HG03159 (cell line): ENCODE measurements around the gene KCNMA1.

ENCODE experiments used
- ATAC-seq: cut with Tn5 transposase; IDR thresholded peaks from one replicate; pipeline ENCODE4 v1.9.1; 2021; ENCODE audit warnings: mild to moderate bottlenecking, moderate library complexity; ENCODE audit not compliant: unreplicated experiment

KCNMA1 gene

GRCh38 chr10:76868098-76868977 is 769.3 kb downstream of the KCNMA1 start:
- ATAC-seq: no peak

DNA sequence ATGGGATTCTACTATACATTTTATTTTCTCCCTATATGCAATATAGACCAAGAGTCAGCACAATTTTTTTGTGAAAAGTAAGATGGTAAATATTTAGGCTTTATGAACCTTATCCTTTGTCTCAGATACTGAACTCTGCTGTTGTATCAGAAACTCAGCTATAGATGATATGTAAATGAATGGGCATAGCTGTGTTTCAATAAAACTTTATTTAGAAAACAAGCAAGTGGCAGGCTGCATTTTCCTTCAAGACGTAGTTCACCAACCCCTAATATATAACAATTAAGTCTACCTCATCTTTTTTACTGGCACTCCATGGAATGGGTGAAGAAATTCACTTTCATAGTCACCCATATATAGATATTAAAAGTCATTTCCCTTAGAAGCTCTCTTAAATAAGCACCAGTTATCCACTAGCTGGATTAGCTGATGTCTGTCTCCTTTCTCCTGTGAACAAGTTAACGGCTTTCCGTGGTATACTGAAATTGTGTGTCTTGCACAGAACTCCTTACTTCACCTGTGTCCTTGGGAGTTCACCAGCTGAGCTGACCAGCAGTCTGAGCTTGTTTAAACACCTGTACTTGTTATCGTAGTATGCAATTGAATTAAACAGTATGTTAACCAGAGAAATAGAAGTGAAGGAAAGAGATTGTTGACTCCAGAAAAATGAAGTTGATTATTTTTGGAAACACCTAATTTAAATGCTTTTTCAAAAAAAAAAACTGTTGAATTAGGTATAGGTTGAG is 770.6 kb downstream of the KCNMA1 start:
- ATAC-seq: no peak

- ATAC-seq: no peak
These were observed 772.7 kb downstream of the KCNMA1 start for GRCh38 chr10:76864922-76865321.

- no peak for ATAC-seq
These were observed 778.9 kb downstream of the KCNMA1 start for GRCh38 chr10:76858721-76859120.

DNA sequence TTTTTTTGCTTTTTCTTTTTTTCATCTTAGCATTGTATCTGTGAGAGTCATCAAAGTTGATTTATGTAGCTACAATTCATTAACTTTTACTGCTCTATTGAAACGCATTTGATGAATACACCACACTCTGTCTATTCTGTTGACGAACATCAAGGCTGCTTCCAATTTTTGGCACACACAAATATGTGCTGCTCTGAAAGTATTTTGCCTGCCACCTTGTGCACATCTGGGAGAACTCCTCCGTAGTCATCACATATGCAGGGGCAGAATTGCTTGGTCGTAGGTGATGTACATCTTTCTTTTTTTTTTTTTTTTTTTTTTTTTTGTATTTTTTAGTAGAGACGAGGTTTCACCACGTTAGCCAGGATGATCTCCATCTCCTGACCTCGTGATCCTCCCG is 796.8 kb downstream of the KCNMA1 start:
- ATAC-seq: no peak

GRCh38 chr10:76839276-76839675 is 798.3 kb downstream of the KCNMA1 start:
- no peak for ATAC-seq

DNA sequence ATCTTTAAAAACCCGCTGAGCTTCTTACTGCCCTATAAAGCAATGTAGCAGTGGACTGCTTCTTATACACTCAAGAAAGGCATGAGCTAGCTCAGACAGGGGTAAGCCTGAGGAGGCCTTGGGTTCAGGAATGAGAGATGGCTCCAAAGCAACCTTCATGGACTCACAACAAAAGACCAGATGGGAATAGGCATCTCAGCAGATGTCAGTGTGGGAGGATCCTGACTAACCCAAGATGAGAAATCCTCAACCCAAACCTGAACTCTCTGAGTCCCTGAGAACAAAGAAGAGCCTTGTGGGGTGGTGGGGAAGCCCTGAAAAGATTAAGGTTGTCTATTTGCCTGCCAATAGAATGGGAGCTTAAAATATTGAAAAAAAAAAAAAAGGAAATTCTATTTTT is 807.4 kb downstream of the KCNMA1 start:
- no peak for ATAC-seq

GRCh38 chr10:76829724-76830123 is 807.9 kb downstream of the KCNMA1 start:
- no peak for ATAC-seq
